Kidney epithelial cell (primary cell): ENCODE measurements around the gene KSR1. TPM values are rescaled to one million over a fixed set of nuclear protein-coding genes. Genes with fewer than 3 reads are reported as not detected.
"Not testable (repeated sequence)": the region's sequence is repeated elsewhere in the genome, so short reads cannot be mapped to it uniquely, and the experiment has no call there.

Experiments used
- DNase-seq: peaks from one replicate; pipeline ENCODE4 v3.0.0-alpha.2; 2010; ENCODE audit warnings: low read depth
- H3K27me3 ChIP-seq: 2 replicates; pipeline ENCODE4 v1.6.0; 2011; ENCODE audit warnings: low read length; ENCODE audit not compliant: control insufficient read depth, insufficient read depth
- H3K36me3 ChIP-seq: 2 replicates; pipeline ENCODE4 v1.5.1; 2011; ENCODE audit warnings: low read length; ENCODE audit not compliant: control insufficient read depth, insufficient read depth
- H3K4me3 ChIP-seq: 2 replicates; pipeline ENCODE4 v1.5.1; 2011; ENCODE audit warnings: low read depth, mild to moderate bottlenecking, control low read depth, low read length
- total RNA-seq: library from RNA; depleted of rRNA; stranded (reverse); fragments of >200 nt; gene quantifications from 2 replicates; pipeline ENCODE4 v1.2.3, GENCODE V29; 2015
- TF ChIP-seq, protein P1 (sequence below): IDR thresholded peaks from 2 replicates; pipeline ENCODE4 v1.5.1; 2011; ENCODE audit warnings: mild to moderate bottlenecking, moderate library complexity, low read length, control low read depth, inconsistent platforms; ENCODE audit not compliant: insufficient read depth, poor library complexity, severe bottlenecking

Gene KSR1
- total RNA-seq, 1 donor from 2014 or later = 11.2 TPM

DNA sequence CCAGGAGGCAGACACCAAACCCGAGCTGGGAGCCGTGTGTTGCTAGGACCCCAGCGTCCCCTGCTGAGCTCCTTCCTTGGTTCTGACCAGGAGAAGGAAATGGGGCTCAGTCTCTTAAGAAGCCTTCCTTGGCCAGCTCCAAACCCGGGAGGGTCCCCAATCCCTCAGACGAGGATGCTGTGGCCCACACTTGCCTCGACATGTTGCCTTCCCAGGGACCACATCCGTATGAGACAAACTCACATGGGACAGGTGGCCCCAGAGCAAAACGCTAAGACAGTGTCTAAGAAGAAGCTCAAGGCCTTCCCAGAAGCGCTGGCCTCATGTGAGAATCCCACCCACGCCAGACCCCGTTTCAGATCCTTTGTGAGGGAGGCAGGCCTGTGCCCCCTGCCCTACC is 194.6 kb downstream of the KSR1 start:
- no peak for DNase-seq
- no peaks in the 10 kb centered on the region for H3K36me3 ChIP-seq
- TF ChIP-seq, protein P1, sequence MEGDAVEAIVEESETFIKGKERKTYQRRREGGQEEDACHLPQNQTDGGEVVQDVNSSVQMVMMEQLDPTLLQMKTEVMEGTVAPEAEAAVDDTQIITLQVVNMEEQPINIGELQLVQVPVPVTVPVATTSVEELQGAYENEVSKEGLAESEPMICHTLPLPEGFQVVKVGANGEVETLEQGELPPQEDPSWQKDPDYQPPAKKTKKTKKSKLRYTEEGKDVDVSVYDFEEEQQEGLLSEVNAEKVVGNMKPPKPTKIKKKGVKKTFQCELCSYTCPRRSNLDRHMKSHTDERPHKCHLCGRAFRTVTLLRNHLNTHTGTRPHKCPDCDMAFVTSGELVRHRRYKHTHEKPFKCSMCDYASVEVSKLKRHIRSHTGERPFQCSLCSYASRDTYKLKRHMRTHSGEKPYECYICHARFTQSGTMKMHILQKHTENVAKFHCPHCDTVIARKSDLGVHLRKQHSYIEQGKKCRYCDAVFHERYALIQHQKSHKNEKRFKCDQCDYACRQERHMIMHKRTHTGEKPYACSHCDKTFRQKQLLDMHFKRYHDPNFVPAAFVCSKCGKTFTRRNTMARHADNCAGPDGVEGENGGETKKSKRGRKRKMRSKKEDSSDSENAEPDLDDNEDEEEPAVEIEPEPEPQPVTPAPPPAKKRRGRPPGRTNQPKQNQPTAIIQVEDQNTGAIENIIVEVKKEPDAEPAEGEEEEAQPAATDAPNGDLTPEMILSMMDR = no peak
- H3K27me3 ChIP-seq = no peaks in the 10 kb centered on the region
- no peak overlapping the region for H3K4me3 ChIP-seq

DNA sequence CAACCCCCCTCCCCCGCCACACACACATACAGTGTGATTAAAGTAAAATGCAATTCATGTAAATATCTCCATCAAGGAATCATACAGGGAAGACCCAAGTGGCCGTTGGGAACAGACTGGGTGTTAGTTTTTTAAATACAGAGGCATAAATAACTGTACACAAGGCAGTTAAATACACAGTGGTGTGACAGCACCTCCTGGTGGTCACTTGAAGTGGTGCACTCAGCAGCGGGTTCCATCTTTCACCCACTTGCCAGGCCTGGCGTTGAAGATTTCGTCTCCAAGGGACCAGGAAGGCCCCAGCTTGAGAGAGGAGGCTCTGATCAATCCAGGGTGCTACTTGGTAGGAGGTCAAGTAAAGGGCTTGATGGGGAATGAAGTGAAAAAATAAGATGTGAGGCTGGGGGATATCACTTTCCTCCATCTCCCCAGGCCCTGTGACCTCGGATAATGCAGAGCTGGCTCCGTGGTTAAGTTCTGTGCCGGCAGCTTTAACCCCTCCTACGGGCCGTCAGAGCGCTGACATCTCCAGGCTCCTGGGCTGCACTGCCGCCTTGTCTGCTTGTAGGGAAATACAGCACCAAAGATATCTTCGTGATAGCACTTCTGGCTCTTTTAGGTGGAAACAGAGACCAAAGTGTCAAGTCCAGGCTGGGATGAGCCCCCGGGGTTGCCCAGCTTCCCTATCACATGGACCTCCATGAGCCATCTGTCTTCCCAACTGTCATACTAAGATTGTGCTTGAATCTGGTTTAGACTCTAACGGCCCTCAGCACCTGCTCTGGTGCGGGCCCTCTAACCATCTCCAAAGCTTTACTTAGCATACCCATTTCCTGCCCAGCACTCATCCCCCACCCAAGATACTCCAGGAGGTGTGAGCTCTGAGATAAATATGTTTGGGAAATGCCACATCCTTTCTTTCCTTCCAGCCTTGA is 195.4 kb downstream of the KSR1 start:
- TF ChIP-seq, protein P1 = peak; percentile 62

DNA sequence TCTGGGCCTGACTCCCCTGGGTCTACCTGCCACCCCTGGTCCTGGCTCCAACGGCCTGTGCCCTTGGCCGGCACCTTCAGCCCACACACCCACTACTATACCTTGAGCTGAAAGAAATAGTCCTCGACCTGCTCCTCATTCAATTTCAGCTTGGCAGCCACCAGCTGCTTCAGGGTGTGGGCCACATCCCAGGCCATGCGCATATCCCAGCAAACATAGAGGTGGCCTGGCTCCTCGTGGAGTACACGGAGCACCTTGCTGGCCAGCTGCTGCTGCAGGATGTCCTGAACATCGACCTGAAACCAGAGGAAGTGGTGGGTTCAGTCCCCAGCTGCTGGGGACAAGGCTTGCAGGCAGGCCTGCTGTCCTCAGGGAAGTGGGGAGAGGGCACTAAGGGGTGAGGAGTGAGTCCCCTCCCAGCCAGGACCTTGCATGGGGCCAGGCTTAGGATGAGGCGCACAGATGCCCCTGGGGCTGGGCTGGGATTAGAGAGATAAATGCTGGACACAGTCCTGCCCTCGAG is 197.3 kb downstream of the KSR1 start:
- H3K4me3 ChIP-seq, DNase-seq, H3K27me3 ChIP-seq, H3K36me3 ChIP-seq: not testable (repeated sequence)

More for the DNA sequence above, 195.4 kb downstream of the KSR1 start:
- Histone ChIP-seq H3K36me3 (no peaks in the 10 kb centered on the region), H3K27me3 (no peaks in the 10 kb centered on the region), H3K4me3 (no peak overlapping the region)
- DNase-seq = no peak

DNA sequence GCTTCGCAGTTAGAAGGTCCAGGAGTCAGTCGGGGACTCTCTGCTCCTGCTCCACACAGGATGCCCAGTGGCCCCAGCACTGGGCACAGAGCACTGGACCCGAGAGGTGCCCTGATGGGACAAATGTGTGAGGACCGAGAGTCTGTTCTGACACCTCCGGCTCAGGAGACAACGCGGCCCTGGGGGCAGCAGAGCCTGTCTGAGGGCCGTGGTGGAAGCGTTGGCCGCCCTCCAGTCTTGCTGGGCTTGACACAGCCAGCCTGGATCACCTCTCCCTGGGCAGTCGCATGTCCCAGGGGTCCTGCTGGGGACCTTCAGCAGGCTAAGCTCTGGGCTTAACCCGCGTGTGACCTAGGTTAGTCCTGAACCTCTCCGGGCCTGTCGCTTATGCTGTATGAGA is 197.9 kb downstream of the KSR1 start:
- DNase-seq = no peak
- H3K4me3 ChIP-seq = no peak overlapping the region
- TF ChIP-seq, protein P1 = no peak
- no peaks in the 10 kb centered on the region for H3K36me3 ChIP-seq
- no peaks in the 10 kb centered on the region for H3K27me3 ChIP-seq

DNA sequence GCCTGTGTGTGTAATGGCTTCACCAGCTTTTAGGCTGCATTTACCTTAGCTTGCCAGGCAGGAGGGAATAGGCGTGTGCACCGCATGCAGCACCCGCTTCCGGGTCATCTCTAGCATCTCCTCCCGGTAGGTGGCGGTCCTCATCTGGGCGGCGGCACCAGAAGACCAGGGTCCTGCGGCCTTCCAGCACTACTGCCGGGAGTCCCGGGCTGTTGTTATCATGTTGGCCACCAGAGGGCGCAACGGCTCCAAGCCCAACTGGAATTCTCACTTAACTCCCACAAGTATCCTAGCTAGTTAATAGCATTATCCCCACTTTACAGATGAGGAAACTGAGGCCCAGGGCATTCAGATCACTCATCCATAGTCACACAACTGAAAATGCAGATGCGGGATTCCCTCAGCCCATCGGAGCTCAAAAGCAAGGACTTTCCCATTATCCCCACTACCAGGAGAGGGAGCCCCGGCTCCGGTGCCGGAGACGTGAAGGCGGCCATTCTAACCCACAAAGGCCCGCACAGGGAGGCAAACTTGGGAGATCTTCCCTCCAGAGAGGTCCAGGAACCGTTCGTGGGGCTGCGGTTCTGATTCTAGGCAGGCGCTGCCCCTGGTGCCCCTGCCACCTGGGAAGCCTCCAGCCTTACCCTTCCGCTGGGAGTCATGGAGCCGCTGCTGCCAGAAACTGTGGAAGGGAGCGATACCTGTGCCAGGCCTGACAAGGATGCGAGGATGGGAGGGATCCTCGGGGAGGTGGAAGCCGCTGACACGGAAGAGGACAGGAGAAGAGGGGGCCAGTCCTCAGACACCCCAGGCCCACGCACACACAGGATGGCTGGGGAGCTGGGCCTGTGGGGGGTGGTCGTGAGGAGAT is 198.6 kb downstream of the KSR1 start:
- DNase-seq = no peak
- Histone ChIP-seq H3K4me3 (no peak overlapping the region), H3K27me3 (no peaks in the 10 kb centered on the region), H3K36me3 (no peaks in the 10 kb centered on the region)
- TF ChIP-seq, protein P1 = peak; percentile 82

DNA sequence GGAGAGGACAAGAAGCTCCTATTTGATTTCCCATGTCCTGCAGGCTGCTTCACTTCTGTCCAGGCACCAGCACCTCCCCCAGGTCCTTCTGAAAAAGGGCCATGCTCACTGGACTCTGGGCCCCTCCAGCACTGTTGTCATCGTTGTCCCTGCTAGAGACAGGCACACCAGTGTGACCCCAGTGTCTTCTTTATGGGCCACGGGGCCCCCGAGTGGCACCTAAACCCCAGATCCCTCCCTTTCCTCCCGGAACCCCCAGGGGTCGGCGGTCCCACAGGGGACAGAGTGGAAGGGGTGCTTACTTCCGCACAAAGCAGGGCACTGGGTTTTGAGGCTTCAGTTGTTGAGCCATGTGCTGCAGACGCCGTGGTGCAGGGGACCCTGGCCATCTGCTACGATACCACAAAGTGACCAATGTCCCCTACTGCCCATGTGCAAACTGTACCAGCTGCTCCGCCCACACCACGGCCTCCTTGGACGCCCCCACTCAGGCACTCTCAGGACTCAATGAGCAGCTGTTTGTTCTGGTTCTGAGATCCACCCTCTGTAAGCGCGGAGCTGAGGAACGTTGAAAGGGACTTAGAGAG is 199.4 kb downstream of the KSR1 start:
- H3K4me3 ChIP-seq, H3K36me3 ChIP-seq, DNase-seq, H3K27me3 ChIP-seq: not testable (repeated sequence)

DNA sequence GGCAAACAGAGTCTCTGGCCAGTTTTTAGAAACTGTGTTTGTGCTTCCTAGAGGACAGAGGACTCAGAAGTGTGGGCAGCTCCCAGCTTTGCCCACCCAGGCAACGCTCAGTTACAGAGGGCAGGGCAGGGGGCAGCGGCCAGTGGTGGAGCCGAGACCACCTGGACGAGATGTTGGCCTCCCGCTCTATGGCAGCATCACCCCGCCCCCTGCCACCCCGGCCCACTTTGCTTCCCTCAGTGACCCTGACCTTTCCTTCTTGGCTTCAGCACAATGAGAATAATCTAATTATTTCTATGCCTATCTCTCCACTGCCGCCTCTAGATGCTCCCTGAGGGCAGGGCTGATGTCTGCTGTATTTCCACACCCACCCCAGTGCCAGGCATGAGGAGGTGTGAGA is 200.4 kb downstream of the KSR1 start:
- not testable (repeated sequence) for DNase-seq, H3K27me3 ChIP-seq, H3K4me3 ChIP-seq, H3K36me3 ChIP-seq
